SK-N-SH (cell line): Measurements from ENCODE around the gene CLCN1. TPM values are rescaled to one million over a fixed set of nuclear protein-coding genes. Genes with fewer than 3 reads are reported as not detected.
A peak's percentile ranks its signal among the peaks of the same experiment; 100 is the strongest.

Experiments used
- CTCF ChIA-PET: fragments of 300-600, 350-600 bp; formaldehyde crosslinking; extraction: SDS; loops from one replicate; lab custom pipeline; 2021; lab: Yijun Ruan, JAX
- POLR2A ChIA-PET: fragments of 350-600 bp; sonication (Branson Sonifier 250); formaldehyde crosslinking; extraction: SDS; loops from one replicate; lab custom pipeline; 2020; ENCODE audit warnings: antibody characterized with exemption, inconsistent platforms; lab: Yijun Ruan, JAX
- DNase-seq: peaks from one replicate; pipeline ENCODE4 v3.0.0; 2012
- H2AFZ ChIP-seq: fragments of 200-600 bp; sonication (generic); 2 replicates; pipeline ENCODE4 v1.8.1; 2016; ENCODE audit warnings: antibody characterized with exemption, mild to moderate bottlenecking, low read depth
- H3F3A ChIP-seq: fragments of 200-600 bp; sonication (generic); replicated peaks from 2 replicates; pipeline ENCODE3; 2016; ENCODE audit warnings: antibody characterized with exemption, mild to moderate bottlenecking; ENCODE audit not compliant: insufficient read depth
- H3K27ac ChIP-seq, 2 experiments: fragments of 200-500 bp in 1 of 2; fragments of 200-600 bp in 1 of 2; sonication (Bioruptor generic) in 1 of 2; sonication (generic), shearing (Covaris generic) in 1 of 2; 2 replicates each; pipeline versions ENCODE4 v1.5.1 to v1.6.1; 2014 to 2016; ENCODE audit warnings: low read depth in 2 of 2, inconsistent platforms in 1 of 2, low read length in 1 of 2, mild to moderate bottlenecking in 1 of 2, mixed read lengths in 1 of 2
- H3K27me3 ChIP-seq: fragments of 200-600 bp; sonication (generic), shearing (Covaris generic); 2 replicates; pipeline ENCODE4 v1.6.1; 2016; ENCODE audit warnings: mixed run types; ENCODE audit not compliant: insufficient read depth
- H3K36me3 ChIP-seq, 2 experiments: fragments of 200-500 bp in 1 of 2; fragments of 200-600 bp in 1 of 2; sonication (Bioruptor generic) in 1 of 2; sonication (generic) in 1 of 2; replicated peaks in 1 of 2; 2 replicates each; pipeline versions ENCODE3 to v1.5.1; 2014 to 2016; ENCODE audit warnings: low read length in 1 of 2, mild to moderate bottlenecking in 1 of 2; ENCODE audit not compliant: insufficient read depth in 2 of 2, control insufficient read depth in 1 of 2
- H3K4me1 ChIP-seq, 2 experiments: fragments of 200-500 bp in 1 of 2; fragments of 200-600 bp in 1 of 2; sonication (Bioruptor generic) in 1 of 2; sonication (generic), shearing (Covaris generic) in 1 of 2; 2 replicates each; pipeline versions ENCODE4 v1.5.1 to v1.6.1; 2014 to 2016; ENCODE audit warnings: low read depth in 1 of 2, low read length in 1 of 2, mixed run types in 1 of 2; ENCODE audit not compliant: insufficient read depth in 2 of 2, control insufficient read depth in 1 of 2
- H3K4me2 ChIP-seq: fragments of 200-600 bp; sonication (generic), shearing (Covaris generic); 2 replicates; pipeline ENCODE4 v1.6.1; 2017; ENCODE audit warnings: mixed run types
- H3K4me3 ChIP-seq, 2 experiments: fragments of 200-500 bp in 1 of 2; fragments of 200-600 bp in 1 of 2; sonication (Bioruptor generic) in 1 of 2; sonication (generic), shearing (Covaris generic) in 1 of 2; 2 replicates each; pipeline versions ENCODE4 v1.5.1 to v1.8.1; 2014 to 2016; ENCODE audit warnings: low read depth in 2 of 2, inconsistent platforms in 1 of 2, low read length in 1 of 2, mild to moderate bottlenecking in 1 of 2, mixed read lengths in 1 of 2, moderate library complexity in 1 of 2
- H3K79me2 ChIP-seq: fragments of 200-600 bp; sonication (generic); 2 replicates; pipeline ENCODE4 v1.8.1; 2017; ENCODE audit warnings: mild to moderate bottlenecking; ENCODE audit not compliant: insufficient read depth
- H3K9ac ChIP-seq: fragments of 200-600 bp; sonication (generic); 2 replicates; pipeline ENCODE4 v1.6.1; 2017; ENCODE audit warnings: mixed run types
- H3K9me2 ChIP-seq: fragments of 200-600 bp; sonication (generic); 2 replicates; pipeline ENCODE4 v1.6.1; 2017; ENCODE audit warnings: mixed run types
- H3K9me3 ChIP-seq: fragments of 200-600 bp; sonication (generic); 2 replicates; pipeline ENCODE4 v1.6.1; 2017; ENCODE audit warnings: mixed run types, mild to moderate bottlenecking, moderate library complexity
- H4K20me1 ChIP-seq: fragments of 200-600 bp; sonication (generic); 2 replicates; pipeline ENCODE4 v1.6.1; 2017; ENCODE audit warnings: mild to moderate bottlenecking, mixed run types; ENCODE audit not compliant: insufficient read depth
- CHD2 ChIP-seq: fragments of 150-350 bp; IDR thresholded peaks from 2 replicates; pipeline ENCODE4 v1.6.1; 2018; ENCODE audit warnings: low read length; ENCODE audit not compliant: partially characterized antibody
- CTCF ChIP-seq: fragments of 200-600 bp; sonication (generic); IDR thresholded peaks from 2 replicates; pipeline ENCODE4 v1.6.1; 2017; ENCODE audit warnings: antibody characterized with exemption, mild to moderate bottlenecking, moderate library complexity
- EZH2phosphoT487 ChIP-seq: fragments of 200-600 bp; sonication (generic); IDR thresholded peaks from 2 replicates; pipeline ENCODE4 v1.6.1; 2017; ENCODE audit warnings: low read depth, mixed run types, mild to moderate bottlenecking, antibody characterized with exemption, moderate library complexity, borderline replicate concordance
- FOSL2 ChIP-seq: IDR thresholded peaks from 2 replicates; pipeline ENCODE4 v1.4.0; 2012; ENCODE audit warnings: low read depth, mild to moderate bottlenecking, moderate library complexity, borderline replicate concordance
- FOXJ3 ChIP-seq: sonication (generic); formaldehyde crosslinking; IDR thresholded peaks from 2 replicates; pipeline ENCODE4 v1.5.1; 2020; ENCODE audit warnings: mild to moderate bottlenecking, missing genetic modification reagents
- GABPA ChIP-seq: IDR thresholded peaks from 2 replicates; pipeline ENCODE4 v1.4.0; 2012; ENCODE audit warnings: low read depth, mild to moderate bottlenecking
- GATA2 ChIP-seq: sonication (generic); formaldehyde crosslinking; IDR thresholded peaks from 2 replicates; pipeline ENCODE4 v1.5.0; 2020; ENCODE audit warnings: mild to moderate bottlenecking, missing genetic modification reagents
- JUND ChIP-seq: IDR thresholded peaks from 2 replicates; pipeline ENCODE4 v1.4.0; 2012
- MAX ChIP-seq: IDR thresholded peaks from 2 replicates; pipeline ENCODE4 v1.4.0; 2012; ENCODE audit warnings: low read depth
- MXI1 ChIP-seq: IDR thresholded peaks from 2 replicates; pipeline ENCODE4 v1.6.1; 2012; ENCODE audit warnings: mild to moderate bottlenecking, low read depth, low read length, improper control_type of control experiment
- NFIC ChIP-seq: IDR thresholded peaks from 2 replicates; pipeline ENCODE4 v1.4.0; 2012; ENCODE audit warnings: borderline replicate concordance
- PBX3 ChIP-seq: IDR thresholded peaks from 2 replicates; pipeline ENCODE4; 2012
- POLR2AphosphoS5 ChIP-seq: IDR thresholded peaks from 2 replicates; pipeline ENCODE4 v1.6.1; 2012; ENCODE audit warnings: low read depth, low read length
- RAD21 ChIP-seq: IDR thresholded peaks from 2 replicates; pipeline ENCODE4 v1.6.1; 2012; ENCODE audit warnings: mild to moderate bottlenecking, low read length
- RCOR1 ChIP-seq: fragments of 150-350 bp; IDR thresholded peaks from 2 replicates; pipeline ENCODE4 v1.6.1; 2017; ENCODE audit warnings: antibody characterized with exemption, low read length
- REST ChIP-seq: IDR thresholded peaks from 2 replicates; pipeline ENCODE4 v1.6.1; 2012; ENCODE audit warnings: mild to moderate bottlenecking, low read depth, low read length, moderate library complexity
- RXRA ChIP-seq: IDR thresholded peaks from 2 replicates; pipeline ENCODE4 v1.4.0; 2012; ENCODE audit warnings: low read depth, mild to moderate bottlenecking, borderline replicate concordance
- SIN3A ChIP-seq: IDR thresholded peaks from 2 replicates; pipeline ENCODE4 v1.6.1; 2012; ENCODE audit warnings: low read depth, mild to moderate bottlenecking, low read length, moderate library complexity, borderline replicate concordance
- SMC3 ChIP-seq: IDR thresholded peaks from 2 replicates; pipeline ENCODE4 v1.6.1; 2012; ENCODE audit warnings: low read depth, low read length, improper control_type of control experiment
- TCF12 ChIP-seq: IDR thresholded peaks from 2 replicates; pipeline ENCODE4 v1.4.0; 2012
- USF2 ChIP-seq: fragments of 150-350 bp; IDR thresholded peaks from 2 replicates; pipeline ENCODE4 v1.6.1; 2017; ENCODE audit warnings: antibody characterized with exemption, low read length, low read depth, borderline replicate concordance
- YY1 ChIP-seq: IDR thresholded peaks from 2 replicates; pipeline ENCODE4 v1.4.0; 2012; ENCODE audit warnings: low read depth, mild to moderate bottlenecking
- ZBTB33 ChIP-seq: IDR thresholded peaks from 2 replicates; pipeline ENCODE4 v1.4.0; 2012; ENCODE audit warnings: low read depth, borderline replicate concordance
- WGBS: methylation state at CpG from one replicate; pipeline ENCODE4 v1.1.6; 2017; ENCODE audit warnings: low lambda C conversion rate; 5-methylcytosine and 5-hydroxymethylcytosine counted together
- polyA plus RNA-seq, 3 experiments: library from polyadenylated mRNA; depleted of rRNA; stranded (reverse); fragments of >200 nt; gene quantifications; 2 replicates each; pipeline ENCODE4 v1.2.3, GENCODE V29; 2012

The CLCN1 gene
- polyA plus RNA-seq, 1 of the 3 experiments (the other 2 are of a cell fraction), result 0.12 TPM

- H3K9me2 ChIP-seq, result no peaks in the 10 kb centered on the region
- H3K36me3 ChIP-seq, result peaks cover 36 to 38% of the 10 kb centered on the region in 2 experiments
- H4K20me1 ChIP-seq, result peaks cover 46% of the 10 kb centered on the region
- no peak overlapping the region for H3K9ac ChIP-seq
- H3K4me3 ChIP-seq, result no peak overlapping the region
- POLR2A ChIA-PET, result interaction anchor here (1.2 kb wide), 2 partner anchors 12 to 508 kb away, joined by 3 read pairs; partner anchors contain the start of gene TCAF1
- DNase-seq, result no peak
- peak overlapping the region; percentile 2 to 75; a peak in 2 of 4 replicates for H3K27ac ChIP-seq
- no peaks in the 10 kb centered on the region for H3K27me3 ChIP-seq
- CTCF ChIA-PET, result interaction anchor here (1.0 to 8.3 kb wide), 7 partner anchors 9 to 153 kb away, joined by 3 to 43 read pairs (median 4); partner anchors contain the start of gene ZYX
- no peak overlapping the region for H3K4me2 ChIP-seq
- 80% methylated on average over 14 of the region's 14 CpGs for WGBS
- peaks cover 10 to 28% of the 10 kb centered on the region in 2 experiments; a peak in 3 of 4 replicates for H3K4me1 ChIP-seq
- no peaks in the 10 kb centered on the region for H3K9me3 ChIP-seq
- H3F3A ChIP-seq, result peaks cover 61% of the 10 kb centered on the region
- H3K79me2 ChIP-seq, result peaks cover 9% of the 10 kb centered on the region; the same call in 1 of the 2 replicates
- H2AFZ ChIP-seq, result no peak overlapping the region
- TF ChIP-seq FOXJ3 (CRISPR knock-in tag) (no peak), SIN3A (0 out of 2 replicates have a peak, but pooled peaks have one; percentile 20), FOSL2 (no peak), YY1 (no peak), NFIC (peak; percentile 94), RXRA (no peak; the same call in 1 of the 2 replicates), ZBTB33 (no peak; the same call in 1 of the 2 replicates), USF2 (no peak), MXI1 (no peak), GATA2 (CRISPR knock-in tag) (no peak), POLR2AphosphoS5 (peak; percentile 85), RAD21 (no peak), EZH2phosphoT487 (no peak), TCF12 (peak; percentile 42; the same call in 1 of the 2 replicates), MAX (no peak), PBX3 (peak; percentile 33; the same call in 1 of the 2 replicates), CTCF (no peak), GABPA (no peak), SMC3 (no peak; the same call in none of the 2 replicates), CHD2 (no peak), RCOR1 (no peak), REST (no peak), JUND (no peak)
Observed at GRCh38 chr7:143393267-143394041, 77.5 kb downstream of the CLCN1 start.
